Cardiac fibroblast (primary cell): ENCODE results near the gene TUBA8.
"Not testable (repeated sequence)": the region's sequence is repeated elsewhere in the genome, so short reads cannot be mapped to it uniquely, and the experiment has no call there.

Source experiments
- DNase-seq, 2 donors: peaks; one replicate each; pipeline versions ENCODE4 v3.0.0 to v3.0.0-alpha.2; 2010; ENCODE audit warnings: low read depth in 2 of 2
- H3K4me3 ChIP-seq, 2 donors: replicated peaks in 1 of 2; 1 replicate in 1 of 2; 2 replicates in 1 of 2; pipeline ENCODE4 v1.5.1; 2011; ENCODE audit warnings: low read depth in 2 of 2, low read length in 2 of 2, mild to moderate bottlenecking in 2 of 2, moderate library complexity in 1 of 2

The TUBA8 gene

GRCh38 chr22:18172776-18173175, 62.2 kb downstream of the TUBA8 start:
- not testable (repeated sequence) for H3K4me3 ChIP-seq, DNase-seq

- H3K4me3 ChIP-seq, DNase-seq: not testable (repeated sequence)
Observed at GRCh38 chr22:18173441-18173840, 62.8 kb downstream of the TUBA8 start.
